ENCODE measurements around the gene CMIP.
A peak's percentile ranks its signal among the peaks of the same experiment; 100 is the strongest.
"Not testable (repeated sequence)": the region's sequence is repeated elsewhere in the genome, so short reads cannot be mapped to it uniquely, and the experiment has no call there.

CMIP gene

GRCh38 chr16:81422153-81422552, 22.5 kb upstream of the CMIP start:
- not testable (repeated sequence) for DNase-seq

DNA sequence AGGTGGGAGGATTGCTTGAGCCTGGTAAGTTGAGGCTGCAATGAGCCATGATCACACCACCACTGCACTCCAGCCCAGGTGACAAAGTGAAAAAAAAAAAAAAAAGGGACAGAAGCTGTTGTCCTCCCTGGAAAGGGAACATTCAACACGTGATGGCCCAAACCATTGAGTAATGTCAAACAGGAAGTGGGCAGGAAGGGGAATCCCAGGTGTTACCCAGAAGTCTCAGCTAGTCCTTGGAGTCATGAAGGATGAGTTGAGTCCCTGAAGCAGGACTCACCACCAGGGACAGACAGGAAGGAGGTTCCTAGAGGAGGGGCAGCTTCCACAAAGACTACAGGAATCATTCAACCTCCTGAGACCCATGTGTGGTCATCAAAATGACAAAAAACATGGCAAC, 19.8 kb upstream of the CMIP start:
- DNase-seq = peak; percentile 46

DNA sequence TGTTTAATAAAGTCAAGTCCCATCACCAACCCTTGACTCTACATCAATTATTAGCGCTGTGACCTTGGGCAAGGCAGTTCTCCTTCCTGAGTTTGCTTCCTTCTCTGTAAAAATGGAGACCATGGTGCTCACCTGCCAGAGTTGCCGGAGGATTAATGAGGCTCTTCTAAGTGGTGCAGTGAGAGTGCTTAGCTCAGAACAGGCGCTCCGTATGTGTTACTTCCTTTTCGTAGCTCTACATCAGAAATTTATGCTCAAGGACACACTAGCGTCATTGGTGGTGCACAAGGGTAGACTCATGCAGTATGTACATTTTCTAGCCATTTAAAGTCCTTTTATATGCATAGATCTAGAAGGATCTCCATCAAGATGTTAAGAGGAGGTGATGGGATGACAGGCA, 17.4 kb upstream of the CMIP start:
- DNase-seq = no peak

- DNase-seq = peak; percentile 40
Observed at GRCh38 chr16:81429045-81429521, 15.5 kb upstream of the CMIP start.

- DNase-seq = no peak
Observed at GRCh38 chr16:81431554-81432353, 12.9 kb upstream of the CMIP start.

DNA sequence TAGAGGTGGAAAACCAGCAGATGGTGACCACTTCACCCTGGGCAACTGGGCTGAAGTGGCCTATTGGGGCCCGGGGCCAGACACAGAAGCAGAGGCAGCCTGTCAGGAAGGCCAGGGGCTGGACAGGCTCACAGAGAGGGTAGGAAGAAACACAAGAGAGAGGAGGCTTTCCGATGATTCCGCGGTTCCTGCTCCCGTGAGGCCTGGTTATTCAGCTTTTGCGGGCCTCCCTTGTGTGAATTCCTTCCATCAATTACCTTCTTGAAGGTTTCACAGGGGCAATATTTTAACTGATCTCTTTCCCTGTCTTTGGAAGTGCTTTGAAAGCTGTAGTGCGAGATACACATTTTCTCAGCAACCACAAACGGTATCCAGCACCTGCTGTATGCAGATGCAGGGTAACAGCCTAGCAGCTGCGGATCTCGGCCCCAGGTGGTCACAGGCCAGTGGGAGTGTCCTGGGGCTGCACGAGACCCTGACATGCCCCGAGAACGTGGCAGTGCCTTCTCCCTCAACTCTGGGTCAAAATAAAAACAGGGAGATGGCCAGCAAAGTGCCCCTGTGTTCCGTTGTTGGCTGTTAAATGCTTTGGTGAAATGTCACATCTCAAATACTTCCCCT, 11.6 kb upstream of the CMIP start:
- DNase-seq = no peak

GRCh38 chr16:81435103-81435502, 9.5 kb upstream of the CMIP start:
- DNase-seq = no peak

- no peak for DNase-seq
Observed at GRCh38 chr16:81435567-81435966, 9.0 kb upstream of the CMIP start.

DNA sequence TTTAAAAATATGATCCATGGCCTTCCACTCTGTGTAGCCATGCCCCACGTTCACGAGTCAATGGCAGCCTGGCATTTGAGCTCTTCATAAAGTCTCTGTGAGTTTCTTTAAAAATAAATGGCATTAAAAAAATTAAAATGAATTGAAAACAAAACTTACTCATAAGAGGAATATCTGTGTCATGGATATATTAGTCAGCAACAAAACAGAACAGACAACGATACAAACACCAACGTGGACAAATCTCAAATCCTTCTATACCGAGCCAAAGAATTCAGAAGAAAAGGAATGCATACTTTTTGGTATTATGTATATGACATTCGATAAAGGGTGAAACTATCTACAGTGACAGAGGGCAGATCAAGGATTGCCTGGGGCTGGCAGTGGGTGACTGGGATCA, 8.2 kb upstream of the CMIP start:
- DNase-seq = no peak

GRCh38 chr16:81437865-81438264, 6.7 kb upstream of the CMIP start:
- no peak for DNase-seq

- DNase-seq = no peak
Observed at GRCh38 chr16:81440888-81441761, 3.5 kb upstream of the CMIP start.

GRCh38 chr16:81442220-81442915, 2.2 kb upstream of the CMIP start:
- no peak for DNase-seq

DNA sequence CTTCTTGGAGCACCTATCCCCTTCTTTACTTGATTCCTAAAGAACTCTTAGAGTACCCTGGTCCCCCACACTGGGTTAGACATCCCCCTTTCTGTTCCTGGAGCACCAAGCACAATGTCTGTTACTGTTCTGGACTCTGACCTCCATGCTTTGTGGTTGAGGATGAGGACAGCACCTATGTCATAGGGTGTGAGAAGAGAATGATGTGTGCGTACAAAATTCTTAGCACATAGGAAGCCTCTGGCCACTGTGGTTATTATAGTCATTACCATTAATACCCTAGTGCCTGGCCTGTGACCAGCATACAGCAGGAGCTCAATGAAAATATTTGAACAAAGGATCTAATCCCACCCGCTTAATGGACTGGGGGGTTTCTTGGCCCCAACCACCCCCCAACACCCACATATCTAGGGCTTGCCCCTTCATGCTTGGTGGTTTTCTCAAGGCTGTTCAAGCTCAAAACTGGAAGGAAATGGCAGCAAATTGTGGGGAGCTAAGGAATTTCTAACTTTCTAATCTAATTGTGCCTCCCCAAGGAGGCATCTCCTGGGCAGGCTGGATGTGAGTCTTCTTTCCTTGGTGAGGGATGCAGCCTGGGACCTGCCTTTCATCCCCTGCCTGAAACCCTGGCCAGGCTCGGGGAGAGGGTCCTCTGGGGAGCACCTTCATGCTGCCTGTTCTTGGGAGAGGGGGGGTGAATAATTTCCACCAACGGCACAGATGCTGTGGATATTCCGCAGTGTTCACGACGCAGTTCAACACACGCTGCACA, 1.5 kb upstream of the CMIP start:
- DNase-seq = no peak

DNA sequence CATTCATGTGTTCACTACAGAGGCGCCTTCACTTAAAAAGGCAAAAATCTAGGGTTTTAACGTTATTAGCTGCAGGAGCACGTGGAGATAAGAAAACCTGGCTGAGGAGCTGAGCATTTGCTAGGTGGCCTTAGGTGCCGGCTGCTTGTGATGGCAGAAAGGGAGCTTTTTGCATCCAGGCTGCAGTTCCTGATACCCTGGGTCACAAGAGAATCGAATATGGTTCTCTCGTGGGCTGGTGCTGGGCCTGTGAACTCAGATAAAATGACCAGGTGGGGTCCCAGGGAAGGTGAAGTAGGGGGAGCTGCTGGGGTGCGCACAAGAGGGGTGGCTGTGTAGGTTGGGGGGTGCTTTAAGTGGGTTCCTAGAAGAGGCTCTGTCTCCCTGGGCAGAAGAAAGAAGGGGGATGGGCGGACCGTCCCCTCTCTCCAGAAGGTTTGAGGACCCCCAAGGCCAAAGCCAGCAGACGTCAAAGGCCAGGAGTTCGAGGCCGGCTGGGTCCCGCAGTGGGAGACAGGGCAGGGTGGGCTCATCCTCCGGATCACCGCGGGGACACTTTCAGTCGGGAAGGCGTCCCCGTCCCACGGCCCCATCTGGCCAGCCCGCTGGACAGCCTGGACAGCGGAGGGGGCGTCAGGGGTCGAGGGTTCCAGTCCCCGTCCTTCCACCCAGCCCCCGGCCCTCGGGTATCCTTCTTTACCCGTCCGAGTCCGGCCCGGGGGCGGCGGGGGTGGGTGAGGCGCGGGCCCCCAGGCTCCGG, 740 bp upstream of the CMIP start:
- no peak for DNase-seq

- DNase-seq = peak; percentile 61
Observed at GRCh38 chr16:81445143-81445961, 744 bp downstream of the CMIP start.

GRCh38 chr16:81445966-81446906, 1.6 kb downstream of the CMIP start:
- DNase-seq = peak; percentile 35

DNA sequence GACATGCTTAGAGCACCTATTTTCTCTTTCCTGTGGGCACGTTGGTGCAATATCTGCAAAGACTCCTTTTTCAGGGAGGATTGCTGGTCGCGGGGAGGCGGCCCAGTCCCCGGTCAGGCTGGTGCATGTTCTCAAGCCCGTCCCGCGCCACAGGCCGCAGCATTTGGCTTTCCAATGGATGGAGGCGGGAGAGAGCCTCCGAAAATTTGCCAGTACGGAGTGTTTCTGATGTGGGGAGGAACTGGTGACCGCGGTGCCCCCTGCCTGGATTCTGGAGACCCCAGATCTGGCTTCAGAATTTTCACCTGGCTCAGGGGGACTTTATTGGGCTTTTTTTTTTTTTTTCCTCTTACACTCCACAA, 2.3 kb downstream of the CMIP start:
- no peak for DNase-seq

GRCh38 chr16:81447383-81448101, 2.9 kb downstream of the CMIP start:
- DNase-seq = no peak
